GM19025 (cell line): Measurements from ENCODE around the gene USP32.
"Not testable (repeated sequence)": the region's sequence is repeated elsewhere in the genome, so short reads cannot be mapped to it uniquely, and the experiment has no call there.

Experiments used
- ATAC-seq: cut with Tn5 transposase; IDR thresholded peaks from one replicate; pipeline ENCODE4 v1.9.1; 2021; ENCODE audit warnings: mild to moderate bottlenecking, low read depth, moderate library complexity; ENCODE audit not compliant: unreplicated experiment

USP32 gene

GRCh38 chr17:60249290-60249826 is 142.6 kb downstream of the USP32 start:
- no peak for ATAC-seq

GRCh38 chr17:60248618-60249289 is 143.2 kb downstream of the USP32 start:
- ATAC-seq, result no peak

DNA sequence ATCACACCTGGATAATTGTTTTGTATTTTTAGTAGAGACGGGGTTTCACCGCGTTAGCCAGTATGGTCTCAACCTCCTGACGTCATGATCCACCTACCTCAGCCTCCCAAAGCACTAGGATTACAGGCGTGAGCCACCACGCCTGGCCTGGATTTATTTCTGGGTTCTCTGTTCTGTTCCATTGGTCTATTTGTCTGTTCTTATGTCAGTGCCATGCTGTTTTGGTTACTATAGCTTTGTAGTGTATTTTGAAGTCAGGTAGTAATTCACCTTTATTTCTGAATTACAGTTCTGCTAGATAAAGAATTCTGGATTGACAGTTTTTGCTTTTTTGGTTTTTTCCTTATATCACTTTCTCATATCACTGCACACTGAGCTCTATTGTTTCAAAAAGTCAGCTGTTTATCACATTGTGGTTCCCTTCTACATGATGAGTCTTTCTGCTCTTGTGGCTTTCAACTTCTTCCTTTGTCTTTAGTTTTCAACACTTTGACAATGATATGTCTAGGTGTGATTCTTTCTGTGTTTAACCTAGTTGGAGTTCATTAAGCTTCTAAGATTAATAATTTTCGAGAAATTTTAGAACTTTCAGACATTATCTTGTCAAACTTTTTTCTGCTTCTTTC is 144.0 kb downstream of the USP32 start:
- no peak for ATAC-seq

- no peak for ATAC-seq
Measured at GRCh38 chr17:60244656-60245055, 147.3 kb downstream of the USP32 start.

DNA sequence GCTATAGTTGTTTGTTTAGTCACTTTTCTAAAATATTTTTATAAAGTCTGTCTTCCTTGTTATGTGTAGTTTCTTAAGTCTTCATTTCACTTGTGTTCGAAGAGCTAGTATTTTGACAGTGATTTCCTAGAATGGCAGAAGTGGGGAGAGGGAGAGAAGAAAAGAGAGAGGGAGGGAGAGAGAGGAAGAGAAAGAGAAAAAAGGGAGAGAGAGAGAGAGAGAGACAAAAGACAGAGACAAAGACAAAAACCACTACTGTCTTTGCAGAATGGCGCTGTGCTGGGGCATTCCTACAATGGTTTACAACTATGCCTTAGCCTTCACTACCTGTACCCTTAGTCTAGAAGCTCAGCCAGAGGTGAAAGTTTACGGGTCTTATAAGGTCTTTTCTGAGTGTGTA is 151.6 kb downstream of the USP32 start:
- no peak for ATAC-seq

- no peak for ATAC-seq
Measured at GRCh38 chr17:60231691-60232090, 160.2 kb downstream of the USP32 start.

- ATAC-seq, result no peak
Measured at GRCh38 chr17:60231234-60231633, 160.7 kb downstream of the USP32 start.

- no peak for ATAC-seq
Measured at GRCh38 chr17:60230358-60230757, 161.6 kb downstream of the USP32 start.

GRCh38 chr17:60229188-60229802 is 162.6 kb downstream of the USP32 start:
- ATAC-seq, result no peak

GRCh38 chr17:60227276-60227675 is 164.7 kb downstream of the USP32 start:
- not testable (repeated sequence) for ATAC-seq

GRCh38 chr17:60224064-60224463 is 167.9 kb downstream of the USP32 start:
- ATAC-seq, result no peak

DNA sequence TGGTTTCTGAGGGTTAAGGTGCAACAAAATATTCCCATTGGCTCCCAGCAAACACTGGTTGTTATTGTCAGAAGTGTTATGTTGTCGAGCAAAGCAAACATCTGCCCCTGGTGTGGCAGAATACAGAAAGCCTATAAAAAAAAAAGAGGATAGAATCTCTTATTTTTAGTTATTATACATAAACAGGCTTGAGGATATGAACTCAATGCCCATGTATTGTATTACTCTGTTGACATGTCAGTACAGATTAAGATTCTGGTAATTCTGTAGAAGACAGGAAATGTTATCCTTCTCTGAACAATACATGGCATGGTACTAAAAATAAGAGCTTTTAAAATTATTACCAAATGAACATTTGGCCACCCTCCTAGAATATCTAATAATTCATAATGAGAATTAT is 168.5 kb downstream of the USP32 start:
- no peak for ATAC-seq

DNA sequence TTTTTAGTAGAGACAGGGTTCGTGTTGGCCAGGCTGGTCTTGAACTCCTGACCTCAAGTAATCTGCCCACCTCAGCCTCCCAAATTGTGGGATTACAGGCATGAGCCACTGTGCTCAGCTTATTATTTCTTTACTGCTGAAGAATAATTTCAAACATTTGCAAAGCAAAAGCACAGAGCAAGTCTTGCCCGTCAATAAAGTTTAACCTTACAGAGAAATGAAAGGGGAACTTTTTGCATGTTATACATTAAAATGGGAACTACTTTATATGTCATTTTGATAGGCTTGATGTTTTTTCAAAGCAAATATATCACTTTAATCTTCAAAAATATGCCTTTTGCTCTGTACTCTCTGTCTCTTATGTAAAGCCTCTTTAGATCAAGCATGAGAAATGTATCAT is 173.2 kb downstream of the USP32 start:
- not testable (repeated sequence) for ATAC-seq

GRCh38 chr17:60215895-60216294 is 176.0 kb downstream of the USP32 start:
- ATAC-seq, result not testable (repeated sequence)

GRCh38 chr17:60211282-60211681 is 180.7 kb downstream of the USP32 start:
- ATAC-seq, result not testable (repeated sequence)

- ATAC-seq, result not testable (repeated sequence)
Measured at GRCh38 chr17:60208302-60208701, 183.6 kb downstream of the USP32 start.

GRCh38 chr17:60205782-60206181 is 186.2 kb downstream of the USP32 start:
- not testable (repeated sequence) for ATAC-seq

- ATAC-seq, result not testable (repeated sequence)
Measured at GRCh38 chr17:60198630-60199029, 193.3 kb downstream of the USP32 start.

DNA sequence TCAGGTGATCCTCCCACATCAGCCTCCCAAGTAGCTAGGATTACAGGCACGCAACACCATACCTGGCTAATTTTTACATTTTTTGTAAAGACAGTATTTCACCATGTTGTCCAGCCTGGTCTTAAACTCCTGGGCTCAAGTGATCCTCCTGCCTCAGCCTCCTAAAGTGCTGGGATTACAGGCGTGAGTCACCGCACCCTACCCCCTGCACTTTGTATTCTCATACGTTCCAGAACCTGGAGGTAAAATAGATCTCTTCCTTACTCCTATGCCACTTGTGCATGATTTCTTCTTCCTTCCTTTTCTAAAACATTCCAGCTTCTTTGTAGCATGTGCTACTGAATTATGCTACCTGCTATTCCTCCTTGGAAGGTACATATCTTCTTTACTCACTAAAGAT is 197.8 kb downstream of the USP32 start:
- not testable (repeated sequence) for ATAC-seq

- ATAC-seq, result no peak
Measured at GRCh38 chr17:60193482-60193881, 198.5 kb downstream of the USP32 start.

DNA sequence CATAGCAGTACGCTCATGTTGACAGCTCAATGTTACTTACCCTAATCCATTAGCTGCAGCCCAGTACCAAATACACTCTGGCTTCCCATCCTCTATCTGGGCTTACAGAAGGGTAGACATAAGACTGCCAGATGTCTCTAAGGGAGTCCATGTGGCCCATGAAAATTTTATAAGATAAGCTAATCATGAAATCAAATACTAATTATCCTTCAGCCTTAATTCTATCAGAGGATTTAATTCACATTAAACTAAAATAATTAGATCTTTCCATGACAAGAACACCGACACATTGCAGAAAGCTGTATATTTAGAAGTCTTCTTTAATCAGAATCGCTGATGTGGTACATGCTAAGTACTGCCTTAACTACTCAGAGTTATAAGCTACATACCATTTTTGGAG is 198.9 kb downstream of the USP32 start:
- not testable (repeated sequence) for ATAC-seq
